IgD-negative memory B cell (primary cell): Measurements from ENCODE around the gene MFSD2B. TPM values are rescaled to one million over a fixed set of nuclear protein-coding genes. Genes with fewer than 3 reads are reported as not detected.
"Not testable (repeated sequence)": the region's sequence is repeated elsewhere in the genome, so short reads cannot be mapped to it uniquely, and the experiment has no call there.

Source experiments
- H3K27ac Mint-ChIP-seq, 3 donors: one replicate each; pipeline ENCODE4 v1.8.0; 2020 to 2022; ENCODE audit warnings: mild to moderate bottlenecking in 3 of 3, mixed read lengths in 3 of 3, moderate library complexity in 1 of 3
- H3K27me3 Mint-ChIP-seq: one replicate; pipeline ENCODE4 v1.8.0; 2021; ENCODE audit warnings: mixed read lengths
- H3K36me3 Mint-ChIP-seq: one replicate; pipeline ENCODE4 v1.8.0; 2020; ENCODE audit warnings: mild to moderate bottlenecking, mixed read lengths
- H3K4me1 Mint-ChIP-seq, 3 donors: one replicate each; pipeline ENCODE4 v1.8.0; 2020 to 2022; ENCODE audit warnings: mixed read lengths in 3 of 3, mild to moderate bottlenecking in 1 of 3
- H3K4me3 Mint-ChIP-seq, 4 donors: one replicate each; pipeline ENCODE4 v1.8.0; 2020 to 2022; ENCODE audit warnings: mild to moderate bottlenecking in 4 of 4, mixed read lengths in 4 of 4, moderate library complexity in 3 of 4
- H3K9me3 Mint-ChIP-seq, 3 donors: one replicate each; pipeline ENCODE4 v1.8.0; 2020 to 2021; ENCODE audit warnings: mixed read lengths in 3 of 3, mild to moderate bottlenecking in 1 of 3
- polyA plus RNA-seq: library from polyadenylated mRNA; unstranded; fragments of 300-500 nt; fragmentation: Illumina TruSeq; gene quantifications from one replicate; pipeline ENCODE4 v1.2.3, GENCODE V29; 2021

MFSD2B gene
- polyA plus RNA-seq, 1 donor from 2014 or later, result not detected

GRCh38 chr2:24038786-24039499 lies 29.1 kb downstream of the MFSD2B start:
- no peaks in the 10 kb centered on the region for H3K9me3 Mint-ChIP-seq
- peaks cover 8% of the 10 kb centered on the region for H3K36me3 Mint-ChIP-seq
- H3K4me3 Mint-ChIP-seq, result no peak overlapping the region
- H3K27me3 Mint-ChIP-seq, result no peaks in the 10 kb centered on the region
- H3K4me1 Mint-ChIP-seq, result peaks cover 8 to 12% (median 10%) of the 10 kb centered on the region in 3 donors
- no peak overlapping the region for H3K27ac Mint-ChIP-seq

DNA sequence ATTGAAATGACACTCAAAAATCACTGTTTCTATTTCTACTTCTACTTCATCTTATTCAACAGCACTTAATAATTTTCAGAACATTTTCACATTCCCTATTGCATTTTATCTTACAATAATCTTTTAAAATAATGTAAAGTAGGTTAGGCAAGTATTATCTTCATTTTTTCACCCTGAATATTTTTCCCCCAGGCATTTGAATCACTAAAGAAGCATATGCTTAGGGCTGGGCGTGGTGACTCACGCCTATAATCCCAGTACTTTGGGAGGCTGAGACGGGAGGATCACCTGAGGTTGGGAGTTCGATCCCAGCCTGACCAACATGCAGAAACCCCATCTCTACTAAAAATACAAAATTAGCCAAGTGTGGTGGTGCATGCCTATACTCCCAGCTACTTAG lies 30.6 kb downstream of the MFSD2B start:
- H3K9me3 Mint-ChIP-seq, result no peaks in the 10 kb centered on the region
- H3K27me3 Mint-ChIP-seq, result no peaks in the 10 kb centered on the region
- H3K4me1 Mint-ChIP-seq, result peaks cover 13 to 14% (median 13%) of the 10 kb centered on the region in 3 donors
- no peak overlapping the region for H3K4me3 Mint-ChIP-seq
- no peak overlapping the region for H3K27ac Mint-ChIP-seq
- H3K36me3 Mint-ChIP-seq, result peaks cover 8% of the 10 kb centered on the region

DNA sequence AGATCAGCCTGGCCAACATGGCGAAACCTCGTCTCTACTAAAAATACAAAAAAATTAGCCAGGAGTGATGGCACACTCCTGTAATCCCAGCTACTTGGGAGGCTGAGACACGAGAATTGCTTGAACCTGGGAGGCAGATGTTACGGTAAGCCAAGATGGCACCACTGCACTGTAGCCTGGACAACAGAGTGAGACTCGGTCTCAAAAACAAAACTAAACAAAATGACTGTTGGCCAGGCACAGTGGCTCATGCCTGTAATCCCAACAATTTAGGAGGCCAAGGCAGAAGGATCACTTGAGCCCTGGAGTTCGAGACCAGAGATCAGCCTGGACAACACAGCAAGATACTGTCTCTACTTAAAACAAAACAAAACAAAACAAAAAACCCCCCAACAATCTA lies 33.2 kb downstream of the MFSD2B start:
- peaks cover 15 to 22% (median 21%) of the 10 kb centered on the region in 3 donors for H3K4me1 Mint-ChIP-seq
- not testable (repeated sequence) for H3K27me3 Mint-ChIP-seq, H3K4me3 Mint-ChIP-seq, H3K27ac Mint-ChIP-seq, H3K36me3 Mint-ChIP-seq, H3K9me3 Mint-ChIP-seq

DNA sequence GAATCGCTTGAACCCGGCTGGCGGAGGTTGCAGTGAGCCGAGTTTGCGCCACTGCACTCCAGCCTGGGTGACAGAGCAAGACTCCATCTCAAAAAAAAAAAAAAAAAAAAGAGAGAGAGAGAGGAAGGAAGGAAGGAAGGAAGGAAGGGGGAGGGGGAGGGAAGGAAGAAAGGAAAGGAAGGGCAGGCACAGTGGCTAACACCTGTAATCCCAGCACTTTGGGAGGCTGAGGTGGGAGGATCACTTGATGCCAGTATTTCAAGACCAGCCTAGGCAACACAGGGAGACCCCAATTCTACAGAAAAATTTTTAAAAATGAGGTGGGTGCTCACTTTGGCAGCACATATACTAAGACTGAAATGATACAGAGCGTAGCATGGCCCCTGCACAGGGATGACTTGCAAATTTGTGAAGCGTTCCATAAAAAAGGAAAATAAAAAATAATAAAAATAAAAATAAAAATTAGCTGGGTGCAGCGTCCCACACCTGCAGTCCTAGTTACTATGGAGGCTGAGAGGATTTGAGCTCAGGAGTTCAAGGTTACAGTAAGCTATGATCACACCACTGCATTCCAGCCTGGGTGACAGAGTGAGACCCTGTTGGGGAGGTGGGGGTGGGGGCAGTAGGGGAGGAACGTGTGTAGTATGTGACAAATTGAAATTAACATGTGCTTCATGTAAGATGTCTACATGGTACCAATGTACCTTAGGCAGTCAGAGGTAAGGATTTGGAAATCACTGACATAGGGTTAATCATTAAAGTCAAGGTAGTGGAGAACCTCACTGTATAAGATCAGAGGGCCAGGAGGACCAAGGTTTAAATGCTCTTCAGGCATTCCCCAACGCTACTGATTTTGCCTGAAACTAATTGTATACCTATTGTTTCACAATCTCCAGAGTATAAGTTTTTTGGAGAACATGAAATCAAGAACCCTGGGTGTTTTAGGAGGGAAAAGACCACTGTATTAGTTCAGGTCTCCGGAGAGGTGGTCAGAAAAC lies 35.9 kb downstream of the MFSD2B start:
- Mint-ChIP-seq H3K36me3 (no peaks in the 10 kb centered on the region), H3K4me1 (peaks cover 11 to 26% (median 21%) of the 10 kb centered on the region in 3 donors), H3K27ac (no peak overlapping the region), H3K4me3 (peak overlapping the region; percentile 21 to 98 (median 66)), H3K27me3 (peaks cover 4% of the 10 kb centered on the region), H3K9me3 (no peaks in the 10 kb centered on the region)

GRCh38 chr2:24046599-24046929 lies 36.7 kb downstream of the MFSD2B start:
- Mint-ChIP-seq H3K36me3 (no peaks in the 10 kb centered on the region), H3K27ac (peak overlapping the region in 1 of 3 donors; percentile 85), H3K4me3 (peak overlapping the region; percentile 67 to 100 (median 95)), H3K27me3 (peaks cover 4% of the 10 kb centered on the region), H3K4me1 (peaks cover 11 to 26% (median 21%) of the 10 kb centered on the region in 3 donors), H3K9me3 (no peaks in the 10 kb centered on the region)

DNA sequence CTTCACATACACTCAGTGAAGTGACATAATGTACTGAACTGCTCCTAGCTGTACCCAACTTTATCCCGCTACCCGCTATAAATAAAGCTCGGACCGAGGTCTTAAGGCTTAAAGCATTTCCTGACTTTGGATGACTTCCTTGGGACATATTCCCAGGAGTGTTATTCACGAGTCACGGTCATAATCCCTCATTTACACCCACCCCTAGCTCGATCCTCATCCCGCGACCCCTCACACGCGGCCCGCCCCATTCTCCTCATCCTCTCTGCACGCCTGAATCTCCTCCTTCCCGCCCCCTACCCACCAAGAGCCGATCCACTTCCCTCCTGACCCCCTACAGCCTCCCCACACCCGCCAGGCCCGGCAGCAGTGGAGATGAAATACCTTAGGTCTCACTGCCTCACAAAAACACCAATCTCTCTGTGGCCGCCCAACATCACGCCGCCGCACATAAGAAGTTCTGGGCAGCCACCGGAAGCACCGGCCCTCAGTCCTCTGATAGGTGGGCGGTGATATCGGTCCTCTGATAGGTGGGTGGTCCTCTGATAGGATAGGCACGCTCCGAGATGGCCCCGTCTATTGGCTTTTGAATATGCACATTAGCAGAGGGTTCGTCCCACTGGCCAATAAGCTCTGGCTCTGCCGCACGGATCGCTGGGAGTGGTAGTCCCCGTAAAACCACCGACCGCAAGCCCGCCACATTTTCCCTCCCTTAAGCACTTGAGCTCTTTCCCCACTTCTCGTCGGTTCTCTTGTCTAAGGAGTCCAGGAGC lies 37.2 kb downstream of the MFSD2B start, which contains the start of gene WDCP:
WDCP (minus strand) TSS at position 462 of the 773 bp plus-strand sequence. CDS start 7,897 bp downstream, outside the sequence.
- peaks cover 11 to 26% (median 21%) of the 10 kb centered on the region in 3 donors for H3K4me1 Mint-ChIP-seq
- no peaks in the 10 kb centered on the region for H3K9me3 Mint-ChIP-seq
- H3K36me3 Mint-ChIP-seq, result no peaks in the 10 kb centered on the region
- H3K27me3 Mint-ChIP-seq, result peaks cover 4% of the 10 kb centered on the region
- peak within 1 kb of the TSS; percentile 81 to 100 (median 95) for H3K4me3 Mint-ChIP-seq
- H3K27ac Mint-ChIP-seq, result peak within 1 kb of the TSS; percentile 6 to 90 (median 85)

DNA sequence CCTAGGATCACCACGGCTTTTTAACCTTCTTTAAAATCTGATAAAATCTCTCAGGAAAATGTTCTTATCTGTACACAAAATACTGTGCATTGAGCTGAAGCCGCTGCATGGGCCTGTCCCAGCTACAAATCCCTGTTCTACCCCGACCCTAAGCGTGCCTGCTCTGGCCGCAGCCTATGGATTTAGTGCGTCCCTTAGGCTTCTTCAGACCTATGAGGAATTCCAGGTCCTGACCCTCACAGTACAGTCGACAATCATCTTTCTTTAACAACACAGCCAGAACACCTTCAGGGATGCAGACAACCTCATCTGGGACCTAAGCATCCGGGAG lies 37.8 kb downstream of the MFSD2B start:
- no peaks in the 10 kb centered on the region for H3K9me3 Mint-ChIP-seq
- H3K4me1 Mint-ChIP-seq, result peaks cover 11 to 26% (median 21%) of the 10 kb centered on the region in 3 donors
- H3K27me3 Mint-ChIP-seq, result peaks cover 4% of the 10 kb centered on the region
- peak overlapping the region; percentile 81 to 100 (median 95) for H3K4me3 Mint-ChIP-seq
- H3K36me3 Mint-ChIP-seq, result no peaks in the 10 kb centered on the region
- H3K27ac Mint-ChIP-seq, result peak overlapping the region; percentile 6 to 90 (median 85)

DNA sequence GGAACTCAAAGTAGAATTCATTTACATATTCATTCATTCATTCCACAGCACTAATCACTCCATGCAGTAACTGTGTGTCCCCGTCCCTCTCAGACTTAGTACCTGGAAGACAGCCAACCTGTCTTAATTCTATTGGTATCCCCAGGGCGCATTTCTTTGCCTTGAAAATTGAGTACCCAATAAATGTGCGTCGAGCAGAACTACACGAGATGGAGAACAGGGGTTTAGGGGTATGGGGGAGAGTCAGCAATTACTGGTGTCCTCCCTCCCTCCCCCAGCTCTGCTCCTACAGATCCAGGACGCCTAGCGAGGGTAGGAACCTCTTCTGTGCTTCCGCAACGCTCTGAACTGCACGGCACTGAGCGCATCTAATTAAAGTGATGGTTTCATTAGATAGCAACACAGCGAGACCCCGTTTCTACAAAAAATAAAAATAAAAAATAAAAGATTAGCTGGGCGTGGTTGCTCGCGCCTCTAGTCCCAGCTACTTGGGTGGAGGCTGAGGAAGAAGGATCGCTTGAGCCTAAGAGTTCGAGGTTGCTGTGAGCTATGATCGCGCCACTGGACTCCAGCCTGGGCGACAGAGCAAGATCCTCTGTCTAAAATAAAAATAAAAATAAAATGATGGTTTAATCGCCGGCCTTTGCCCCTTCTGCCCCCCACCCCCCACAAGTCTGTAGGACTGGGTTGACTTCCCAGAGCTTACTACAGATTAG lies 39.0 kb downstream of the MFSD2B start:
- no peaks in the 10 kb centered on the region for H3K36me3 Mint-ChIP-seq
- H3K27me3 Mint-ChIP-seq, result peaks cover 4% of the 10 kb centered on the region
- peak overlapping the region in 3 of 4 donors; percentile 79 to 93 (median 88) for H3K4me3 Mint-ChIP-seq
- peaks cover 11 to 24% (median 19%) of the 10 kb centered on the region in 3 donors for H3K4me1 Mint-ChIP-seq
- H3K9me3 Mint-ChIP-seq, result no peaks in the 10 kb centered on the region
- H3K27ac Mint-ChIP-seq, result no peak overlapping the region

DNA sequence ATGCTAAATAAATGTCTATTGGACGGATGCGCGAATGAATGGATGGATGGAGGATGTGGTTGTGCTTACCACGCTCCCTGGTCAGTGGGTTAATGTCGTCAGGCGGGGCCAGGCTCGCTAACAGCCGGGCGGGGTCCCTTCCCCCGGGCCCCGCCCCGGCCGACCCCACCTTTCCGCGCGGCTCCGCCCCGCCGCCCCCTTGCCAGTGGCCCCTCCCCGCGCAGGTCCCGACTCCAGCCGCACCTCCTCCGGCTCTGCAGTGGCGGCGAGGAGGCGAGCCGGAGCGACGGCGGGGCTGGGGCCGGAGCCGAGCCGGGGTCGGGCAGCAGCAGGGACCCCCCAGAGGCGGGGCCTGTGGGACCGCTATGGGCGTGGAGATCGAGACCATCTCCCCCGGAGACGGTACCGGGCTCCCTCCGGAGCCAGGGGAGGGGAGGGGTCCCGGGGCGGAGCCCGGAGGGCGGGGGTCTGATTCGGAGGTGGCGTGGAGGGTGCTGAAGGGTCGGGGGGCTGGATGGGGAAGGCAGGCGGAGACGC lies 39.7 kb downstream of the MFSD2B start, which contains the start of gene FKBP1B:
FKBP1B (plus strand) TSS at position 257 of the 537 bp plus-strand sequence; CDS start at position 366, 109 bp downstream.
- no peaks in the 10 kb centered on the region for H3K9me3 Mint-ChIP-seq
- no peaks in the 10 kb centered on the region for H3K36me3 Mint-ChIP-seq
- H3K4me1 Mint-ChIP-seq, result peaks cover 11 to 24% (median 19%) of the 10 kb centered on the region in 3 donors
- peaks cover 4% of the 10 kb centered on the region for H3K27me3 Mint-ChIP-seq
- H3K27ac Mint-ChIP-seq, result no peak within 1 kb of the TSS
- H3K4me3 Mint-ChIP-seq, result peak within 1 kb of the TSS in 3 of 4 donors; percentile 79 to 93 (median 88)

- Mint-ChIP-seq H3K9me3 (no peaks in the 10 kb centered on the region), H3K4me3 (peak overlapping the region in 1 of 4 donors; percentile 88), H3K36me3 (no peaks in the 10 kb centered on the region), H3K27ac (no peak overlapping the region), H3K4me1 (peaks cover 6 to 20% (median 16%) of the 10 kb centered on the region in 3 donors), H3K27me3 (peaks cover 4% of the 10 kb centered on the region)
Measured at GRCh38 chr2:24050041-24050979, 40.4 kb downstream of the MFSD2B start.

- no peaks in the 10 kb centered on the region for H3K9me3 Mint-ChIP-seq
- peaks cover 6 to 13% (median 9%) of the 10 kb centered on the region in 3 donors for H3K4me1 Mint-ChIP-seq
- no peak overlapping the region for H3K27ac Mint-ChIP-seq
- H3K4me3 Mint-ChIP-seq, result no peak overlapping the region
- peaks cover 4% of the 10 kb centered on the region for H3K27me3 Mint-ChIP-seq
- H3K36me3 Mint-ChIP-seq, result no peaks in the 10 kb centered on the region
Measured at GRCh38 chr2:24051833-24052232, 41.9 kb downstream of the MFSD2B start.

DNA sequence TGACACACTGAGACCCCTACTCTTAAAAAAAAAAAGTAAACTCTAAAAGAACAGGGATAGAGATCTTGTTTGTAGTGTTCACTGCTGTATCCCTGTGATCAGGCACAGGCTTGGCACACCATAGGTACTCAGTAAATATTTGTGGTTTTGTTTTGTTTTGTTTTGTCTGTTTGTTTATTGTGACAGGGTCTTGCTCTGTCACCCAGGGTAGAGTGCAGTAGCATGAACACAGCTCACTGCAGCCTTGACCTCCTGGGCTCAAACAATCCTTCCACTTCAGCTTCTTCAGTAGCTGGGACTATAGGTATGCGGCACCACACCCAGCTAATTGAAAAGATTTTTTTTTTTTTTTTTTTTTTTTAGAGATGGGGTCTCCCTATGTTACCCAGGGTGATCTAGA lies 43.1 kb downstream of the MFSD2B start:
- Mint-ChIP-seq H3K36me3 (no peaks in the 10 kb centered on the region), H3K9me3 (no peaks in the 10 kb centered on the region), H3K4me3 (peak overlapping the region in 1 of 4 donors; percentile 4), H3K27ac (peak overlapping the region in 1 of 3 donors; percentile 60), H3K4me1 (peaks cover 0 to 4% (median 0%) of the 10 kb centered on the region in 3 donors), H3K27me3 (peaks cover 4% of the 10 kb centered on the region)
